HG02571 (cell line): Measurements from ENCODE around the gene ZRANB3.
"Not testable (repeated sequence)": the region's sequence is repeated elsewhere in the genome, so short reads cannot be mapped to it uniquely, and the experiment has no call there.

Source experiments
- ATAC-seq: cut with Tn5 transposase; IDR thresholded peaks from one replicate; pipeline ENCODE4 v1.9.1; 2021; ENCODE audit warnings: mild to moderate bottlenecking, moderate library complexity; ENCODE audit not compliant: unreplicated experiment

The ZRANB3 gene

DNA sequence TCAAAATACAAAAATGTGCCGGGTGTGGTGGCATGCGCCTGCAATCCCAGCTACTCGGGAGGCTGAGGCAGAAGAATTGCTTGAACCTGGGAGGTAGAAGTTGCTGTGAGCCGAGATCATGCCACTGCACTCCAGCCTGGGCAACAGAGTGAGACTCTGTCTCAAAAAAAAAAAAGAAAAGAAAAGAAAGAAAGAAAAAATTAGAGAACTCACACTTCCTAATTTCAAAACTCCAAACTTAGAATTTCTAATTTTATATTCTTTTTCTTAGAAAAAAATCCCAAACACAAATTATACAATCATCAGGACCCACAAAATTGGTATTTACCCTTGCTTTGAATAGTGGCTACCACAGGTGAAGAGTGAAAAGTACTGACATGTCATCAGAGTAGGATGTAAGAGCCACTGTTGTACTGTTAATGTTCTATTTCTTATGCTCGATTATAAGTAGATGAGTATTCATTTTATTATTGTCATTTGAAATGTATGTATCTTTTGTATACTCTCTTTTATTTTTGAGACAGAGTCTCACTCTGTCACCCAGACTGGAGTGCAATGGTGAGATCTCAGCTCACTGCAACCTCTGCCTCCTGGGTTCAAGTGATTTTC is 182.8 kb downstream of the ZRANB3 start:
- not testable (repeated sequence) for ATAC-seq

DNA sequence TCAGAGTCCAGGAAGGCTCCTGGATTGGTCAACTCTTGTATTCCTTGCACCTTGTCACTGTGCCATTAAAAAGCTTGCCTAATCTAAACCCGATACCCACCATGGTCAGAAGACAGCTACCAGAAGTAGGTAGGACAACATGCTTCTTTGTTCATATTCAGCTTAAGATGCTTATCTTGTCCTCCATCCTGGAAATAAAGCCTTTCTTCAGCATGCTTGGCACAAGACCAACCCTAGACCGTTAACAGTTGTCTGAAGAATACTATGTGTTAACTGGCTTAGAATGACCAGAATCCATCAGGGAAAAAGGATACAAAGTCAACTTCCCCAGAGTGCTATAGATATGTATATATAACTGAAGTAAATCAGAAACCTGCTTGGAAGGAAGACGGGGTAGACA is 193.9 kb downstream of the ZRANB3 start:
- no peak for ATAC-seq

DNA sequence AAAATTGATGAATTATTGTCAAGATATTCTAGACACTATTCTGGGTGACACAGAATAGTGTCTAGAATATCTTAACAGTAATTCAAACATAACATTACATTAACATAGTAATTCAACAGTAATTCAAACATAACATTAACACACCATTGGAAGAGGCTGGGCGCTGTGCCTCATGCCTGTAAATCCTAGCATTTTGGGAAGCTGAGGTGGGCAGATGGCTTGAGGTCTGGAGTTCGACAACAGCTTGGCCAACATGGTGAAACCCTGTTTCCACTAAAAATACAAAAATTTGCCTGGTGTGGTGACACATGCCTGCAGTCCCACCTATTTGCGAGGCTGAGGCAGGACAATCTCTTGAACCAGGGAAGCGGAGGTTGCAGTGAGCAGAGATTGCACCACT is 195.8 kb downstream of the ZRANB3 start:
- no peak for ATAC-seq

DNA sequence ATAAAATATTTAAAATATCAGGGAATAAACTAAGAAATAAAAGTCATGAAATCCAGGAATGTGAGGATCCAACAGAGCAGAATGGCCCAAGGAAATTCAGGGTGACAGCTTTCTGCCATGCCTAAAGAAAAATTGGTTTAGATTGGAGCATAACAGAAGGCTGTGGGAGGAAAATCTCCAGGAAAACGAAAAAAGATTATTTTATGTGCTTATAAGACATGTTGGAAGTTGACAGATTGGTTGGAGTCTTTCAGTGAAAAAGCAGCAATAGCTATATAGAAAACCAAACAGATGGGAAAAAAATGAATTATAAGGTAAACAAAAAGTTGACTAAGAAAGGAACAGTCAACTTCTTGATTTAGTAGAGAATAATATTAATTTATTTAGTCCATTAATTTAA is 203.9 kb downstream of the ZRANB3 start:
- no peak for ATAC-seq

DNA sequence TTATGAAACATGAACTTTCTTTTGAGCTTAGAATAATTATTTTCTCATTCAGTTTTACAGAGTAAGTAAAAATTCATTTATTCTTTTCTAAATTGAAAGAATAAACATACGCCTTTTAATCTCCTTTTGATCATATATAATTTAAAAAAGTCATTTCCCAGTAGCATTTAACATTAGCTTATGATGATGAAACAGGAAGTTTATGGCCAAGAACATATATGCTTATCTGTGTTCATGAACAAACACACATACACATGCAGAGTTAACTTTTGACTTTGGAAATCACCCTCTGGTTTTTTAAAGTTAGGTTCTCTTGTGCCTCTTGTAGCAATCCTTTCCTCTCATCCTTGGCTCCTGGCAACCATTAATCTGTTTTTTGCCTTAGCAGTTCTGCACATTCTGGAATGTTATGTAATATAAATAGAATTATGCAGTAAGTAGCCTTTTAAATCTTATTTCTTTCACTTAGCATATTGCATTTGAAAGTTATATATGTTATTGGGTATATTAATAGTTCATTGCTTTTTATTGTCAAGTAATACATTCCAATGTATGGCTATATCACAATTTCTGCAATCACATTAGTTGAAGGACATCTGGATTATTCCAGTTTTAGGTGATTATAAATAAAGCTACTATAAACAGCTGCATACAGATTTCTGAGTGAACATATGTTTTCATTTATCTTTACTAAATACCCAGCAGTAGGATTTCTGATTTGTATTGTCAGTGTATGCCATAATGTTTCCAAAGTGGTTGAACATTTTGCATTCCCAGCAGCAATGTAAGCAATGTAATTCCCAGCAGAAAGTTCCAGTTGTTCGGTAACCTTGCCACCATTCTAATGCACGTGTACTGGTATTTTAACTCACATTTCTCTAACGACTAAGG is 210.3 kb downstream of the ZRANB3 start:
- ATAC-seq, result no peak

DNA sequence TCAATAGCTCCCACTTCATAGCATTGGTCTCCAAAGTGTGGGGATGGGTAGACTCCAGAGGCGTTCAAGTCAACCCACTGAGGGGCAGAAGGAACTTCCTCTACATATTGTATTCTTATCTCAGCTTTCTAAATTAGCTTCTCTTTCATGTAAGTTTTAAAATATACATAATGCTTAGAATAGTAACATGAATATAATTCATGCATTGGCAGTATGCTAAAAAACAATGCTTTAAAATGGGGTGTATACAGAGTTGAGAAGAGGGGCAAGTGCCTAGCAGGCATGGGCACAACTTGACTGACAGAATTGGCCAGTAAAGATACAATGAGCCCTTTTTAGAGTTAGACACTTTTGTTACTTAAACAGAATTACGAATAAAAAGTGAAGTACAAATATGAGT is 212.2 kb downstream of the ZRANB3 start:
- no peak for ATAC-seq

DNA sequence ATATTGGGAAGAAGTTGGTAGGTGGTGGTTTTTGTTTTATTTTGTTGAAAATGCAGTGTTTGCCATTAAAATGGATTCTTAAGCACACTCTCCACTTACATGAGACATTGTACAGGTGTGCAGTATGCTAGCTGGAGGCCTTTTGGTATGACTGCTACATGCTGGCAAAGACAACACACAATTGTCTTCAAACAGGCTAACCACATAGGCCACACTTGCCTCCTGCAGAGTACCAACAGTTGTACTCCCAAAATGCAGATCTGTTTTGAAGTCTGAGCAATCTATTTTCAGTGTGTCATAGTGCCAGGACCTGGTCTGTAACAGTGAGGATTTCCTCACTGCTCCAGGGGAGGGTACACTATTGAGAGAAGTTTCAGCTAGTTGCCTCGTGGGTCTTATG is 213.6 kb downstream of the ZRANB3 start:
- ATAC-seq, result no peak

DNA sequence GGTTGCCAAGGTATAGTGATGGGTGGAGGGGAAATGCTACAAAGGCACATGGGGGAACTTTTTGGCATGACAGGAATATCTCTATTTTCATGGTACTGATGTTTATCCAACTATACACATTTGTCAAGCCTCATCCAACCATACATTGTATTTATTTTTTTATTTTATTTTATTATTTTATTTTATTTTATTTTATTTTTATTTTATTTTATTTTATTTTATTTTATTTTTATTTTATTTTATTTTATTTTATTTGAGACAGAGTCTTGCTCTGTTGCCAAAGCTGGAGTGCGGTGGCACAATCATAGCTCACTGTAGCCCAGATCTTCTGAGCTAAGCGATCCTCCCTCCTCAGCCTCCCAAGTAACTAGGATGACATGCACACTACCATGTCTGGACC is 219.1 kb downstream of the ZRANB3 start:
- no peak for ATAC-seq

DNA sequence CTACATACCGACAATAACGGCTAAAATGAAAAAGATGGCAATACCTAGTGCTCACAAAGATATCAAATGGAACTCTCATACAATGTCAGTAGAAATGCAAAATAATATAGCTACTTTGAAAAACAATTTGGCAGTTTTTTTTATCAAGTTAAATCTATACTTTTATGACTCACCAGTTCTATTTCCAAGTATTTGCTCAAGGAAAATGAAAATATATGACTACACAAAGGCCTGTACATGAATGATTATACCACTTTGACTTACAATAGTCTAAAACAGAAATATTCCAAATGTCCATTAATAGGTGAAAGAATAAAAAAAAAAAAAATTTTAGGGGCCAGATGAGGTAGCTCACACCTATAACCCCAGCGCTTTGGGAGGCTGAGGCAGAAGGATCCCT is 219.8 kb downstream of the ZRANB3 start:
- no peak for ATAC-seq

DNA sequence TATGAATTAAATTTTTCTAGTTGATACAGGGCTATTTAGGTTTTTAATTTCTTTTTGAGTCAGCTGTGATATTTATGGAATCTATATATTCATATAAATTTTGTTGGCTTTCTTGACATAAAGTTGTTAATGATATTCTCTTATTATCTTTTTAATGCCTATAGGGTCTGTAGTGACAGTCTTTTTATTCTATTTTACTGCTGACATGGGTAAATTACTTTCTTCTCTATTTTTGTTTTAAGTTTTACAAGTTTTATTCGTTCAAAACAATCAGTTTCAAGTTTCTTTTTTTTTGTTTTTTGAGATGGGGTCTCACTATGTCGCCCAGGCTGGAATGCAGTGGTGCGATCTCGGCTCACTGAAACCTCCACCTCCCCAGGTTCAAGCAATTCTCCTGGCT is 226.3 kb downstream of the ZRANB3 start:
- no peak for ATAC-seq

DNA sequence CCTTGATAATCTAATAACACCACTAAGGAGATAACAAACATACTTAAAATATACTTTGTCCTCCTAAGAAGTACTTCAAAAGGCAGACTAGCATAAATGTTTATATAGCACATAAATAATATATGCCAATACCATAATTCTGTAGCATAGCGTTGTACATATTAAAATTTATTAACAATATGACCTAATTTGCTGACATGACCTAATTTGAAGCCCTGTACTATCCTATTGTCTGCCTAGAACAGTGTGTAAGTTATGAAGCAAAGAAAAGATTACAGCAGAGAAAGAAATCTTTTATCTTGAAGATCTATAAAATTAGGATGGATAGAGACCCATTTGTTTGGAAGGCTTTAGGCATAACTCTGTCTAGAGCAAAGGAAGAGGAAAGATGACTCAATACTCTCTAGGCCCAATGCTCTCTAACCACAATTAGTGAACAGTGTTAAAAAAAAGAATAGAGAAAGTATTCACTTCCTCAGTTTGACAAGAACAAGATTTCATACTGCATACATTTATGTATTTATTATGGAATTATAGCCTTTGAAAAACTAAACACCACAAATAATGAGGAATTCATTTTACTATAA is 231.3 kb downstream of the ZRANB3 start:
- no peak for ATAC-seq

DNA sequence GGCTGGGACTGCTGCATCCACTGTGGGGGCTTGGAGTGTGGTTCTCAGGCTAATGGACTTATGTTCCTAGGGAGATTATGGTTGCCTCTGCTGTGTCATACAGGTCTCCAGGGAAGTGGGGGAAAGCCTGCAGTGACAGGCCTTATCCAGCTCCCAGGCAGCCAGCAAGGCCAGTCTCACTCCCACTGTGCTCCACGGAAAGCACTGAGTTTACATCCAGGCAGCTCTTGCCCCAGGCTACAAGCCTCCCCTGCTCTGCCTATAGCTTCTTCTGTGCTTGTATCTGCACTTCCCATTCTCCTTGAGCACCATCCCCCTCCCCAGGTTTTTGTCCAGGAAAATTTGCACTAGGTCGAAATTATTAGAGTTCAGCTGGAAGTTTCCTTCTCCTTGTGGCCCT is 231.9 kb downstream of the ZRANB3 start:
- ATAC-seq, result no peak

DNA sequence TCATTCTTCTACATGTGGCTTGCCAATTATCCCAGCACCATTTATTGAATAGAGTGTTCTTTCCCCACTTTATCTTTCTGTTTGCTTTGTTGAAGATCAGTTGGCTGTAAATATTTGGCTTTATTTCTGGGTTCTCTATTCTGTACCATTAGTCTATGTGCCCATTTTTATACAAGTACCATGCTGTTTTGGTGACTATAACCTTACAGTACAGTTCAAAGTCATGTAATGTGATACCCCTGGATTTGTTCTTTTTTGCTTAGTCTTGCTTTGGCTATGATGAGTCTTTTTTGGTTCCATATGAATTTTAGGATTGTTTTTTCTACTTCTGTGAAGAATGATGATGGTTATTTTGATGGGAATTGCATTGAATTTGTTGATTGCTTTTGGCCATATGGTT is 243.9 kb downstream of the ZRANB3 start:
- ATAC-seq, result not testable (repeated sequence)

DNA sequence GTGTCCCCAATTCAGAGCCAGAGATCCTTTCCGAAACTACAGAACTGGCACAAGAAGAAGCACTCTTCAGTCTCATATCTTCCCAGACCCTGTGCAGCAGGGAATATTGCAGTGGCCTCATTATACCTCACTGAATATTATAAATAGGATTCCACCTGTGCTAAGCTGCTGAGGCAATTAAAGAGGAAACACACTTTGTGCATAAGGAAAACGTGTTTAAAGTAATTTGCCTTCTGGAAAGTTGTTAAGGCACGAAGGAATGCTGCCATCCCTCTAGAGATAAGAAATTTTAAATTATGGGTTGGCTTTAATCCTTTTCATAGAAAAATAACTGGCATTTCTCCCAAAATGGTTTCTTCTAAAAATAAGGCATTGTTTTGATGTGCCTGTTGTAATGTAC is 245.6 kb downstream of the ZRANB3 start:
- ATAC-seq, result no peak

DNA sequence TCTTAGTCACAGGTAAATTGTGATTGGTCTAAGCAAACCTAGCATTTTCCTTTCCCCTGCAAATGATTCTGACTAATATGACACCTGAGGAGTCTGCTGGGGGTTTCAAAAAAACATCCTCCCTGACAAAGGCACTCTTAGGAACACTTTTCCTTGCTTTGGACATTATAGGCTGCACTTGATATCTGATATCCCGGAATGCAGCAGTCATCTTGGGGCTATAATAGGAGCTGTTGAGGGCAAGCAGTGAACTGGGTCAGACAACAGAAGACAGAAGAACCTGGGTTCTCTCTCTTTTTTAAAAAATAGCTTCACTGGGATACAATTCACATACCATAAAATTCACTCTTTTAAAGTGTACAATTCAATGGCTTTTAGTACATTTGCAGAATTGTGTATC is 249.6 kb downstream of the ZRANB3 start:
- ATAC-seq, result no peak

DNA sequence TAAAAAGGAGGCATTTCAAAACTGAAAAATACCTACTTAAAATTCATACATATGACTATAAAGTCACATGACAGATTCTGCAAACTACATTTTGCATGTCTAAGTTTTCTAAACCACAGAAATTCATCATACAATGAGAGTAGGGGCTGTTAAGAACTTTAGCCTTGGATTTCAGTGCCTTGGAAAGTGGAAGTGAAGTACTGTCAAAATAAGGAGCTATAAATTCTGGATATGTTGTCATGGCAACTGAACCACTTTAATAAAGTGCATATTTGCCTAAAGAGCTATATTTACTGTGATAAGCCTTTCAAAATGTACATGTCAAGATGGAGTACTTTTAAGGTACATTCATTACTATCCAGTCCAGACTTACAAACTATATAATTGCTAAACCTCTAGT is 251.8 kb downstream of the ZRANB3 start:
- ATAC-seq, result no peak

DNA sequence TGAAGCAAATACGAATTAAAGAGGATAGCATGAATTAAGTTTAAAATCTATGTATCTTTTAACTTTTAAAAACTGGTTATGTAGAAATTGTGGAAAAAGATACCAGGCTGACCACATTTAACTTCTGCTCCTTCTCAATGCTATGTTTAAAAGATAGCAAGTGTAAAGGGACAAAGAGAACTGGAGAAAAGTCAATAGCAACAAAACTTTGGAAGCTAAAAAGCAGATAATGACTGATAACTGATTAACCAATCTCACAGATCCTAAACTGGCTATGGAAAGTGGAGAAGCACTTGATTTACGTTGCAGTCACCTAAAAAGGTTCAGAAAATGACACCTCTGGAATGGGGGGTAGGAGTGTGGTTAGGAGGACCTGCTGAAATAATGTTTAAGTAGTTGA is 254.5 kb downstream of the ZRANB3 start:
- no peak for ATAC-seq

DNA sequence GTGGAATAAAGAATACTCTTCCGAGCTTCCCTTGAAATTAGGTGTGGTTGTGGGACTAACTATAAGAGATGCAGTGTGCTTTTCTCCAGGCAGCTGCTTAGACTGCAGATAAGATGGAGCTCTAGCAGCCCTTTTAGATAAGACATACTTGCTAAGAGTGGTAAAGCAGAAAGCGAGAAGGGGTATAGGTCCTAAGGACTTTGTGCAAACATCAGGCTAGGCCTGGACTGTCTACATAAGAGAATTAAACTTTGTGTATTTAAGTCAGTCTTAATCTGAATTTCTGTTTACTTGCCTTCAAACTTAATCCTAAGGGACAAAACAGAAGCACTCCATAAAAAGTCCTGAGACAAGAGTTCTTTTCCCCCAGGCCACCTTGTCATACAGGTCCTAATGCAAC is 260.0 kb downstream of the ZRANB3 start:
- no peak for ATAC-seq

DNA sequence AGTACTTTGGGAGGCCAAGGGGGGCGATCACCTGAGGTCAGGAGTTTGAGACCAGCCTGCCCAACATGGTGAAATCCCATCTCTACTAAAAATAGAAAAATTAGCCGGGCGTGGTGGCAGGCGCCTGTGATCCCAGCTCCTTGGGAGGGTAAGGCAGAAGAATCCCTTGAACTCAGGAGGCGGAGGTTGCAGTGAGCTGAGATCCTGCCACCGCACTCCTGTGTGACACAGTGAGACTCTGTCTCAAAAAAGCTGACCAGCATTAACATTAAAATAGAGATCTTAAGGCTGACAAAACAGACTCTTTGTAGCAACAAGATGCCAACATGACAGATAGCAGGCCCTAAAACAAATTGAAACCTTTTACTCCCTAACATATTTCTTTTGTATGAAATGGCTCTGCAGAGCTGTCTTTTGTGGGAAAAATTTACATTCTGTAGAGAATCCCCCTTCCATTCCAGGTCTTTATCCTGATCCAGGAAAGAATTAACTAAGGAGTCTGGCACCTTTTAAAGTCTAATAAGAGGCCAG is 265.0 kb downstream of the ZRANB3 start:
- no peak for ATAC-seq

DNA sequence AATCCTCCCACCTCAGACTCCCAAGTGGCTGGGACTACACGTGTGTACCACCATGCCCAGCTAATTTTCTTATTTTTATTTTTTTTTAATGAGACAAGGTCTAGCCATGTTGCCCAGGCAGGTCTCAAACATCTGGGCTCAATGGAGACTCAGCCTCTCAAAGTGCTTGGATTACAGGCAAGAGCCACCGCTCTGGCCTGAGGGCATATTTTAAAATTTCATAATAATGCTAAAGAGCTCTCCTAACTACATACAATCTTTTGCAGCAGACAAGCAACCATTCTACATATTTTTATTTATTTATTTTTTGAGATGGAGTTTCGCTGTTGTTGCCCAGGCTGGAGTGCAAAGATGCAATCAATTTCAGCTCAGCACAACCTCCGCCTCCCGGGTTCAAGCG is 271.9 kb downstream of the ZRANB3 start:
- ATAC-seq, result no peak

DNA sequence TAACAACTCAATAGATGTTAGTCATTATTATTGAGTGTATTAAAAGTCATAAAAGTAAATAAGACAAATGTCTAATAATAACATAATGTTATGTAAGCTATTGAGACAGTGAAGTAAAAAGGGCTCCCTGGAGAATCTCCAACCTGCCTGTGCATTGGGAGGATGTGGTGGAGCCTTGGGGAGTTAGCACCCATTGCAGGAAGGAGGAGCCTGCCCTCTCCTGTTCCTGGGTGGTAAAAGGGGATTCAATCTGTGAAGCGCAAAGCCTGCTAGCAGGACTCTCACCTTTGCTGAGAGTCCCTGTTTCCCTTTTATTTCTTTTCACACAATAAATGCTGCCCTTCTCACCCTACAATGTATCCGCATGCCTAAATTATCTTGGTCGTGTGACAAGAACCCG is 272.8 kb downstream of the ZRANB3 start:
- ATAC-seq, result no peak
